Endothelial cell of umbilical vein (primary cell): ENCODE data around the gene CASP6. TPM values are rescaled to one million over a fixed set of nuclear protein-coding genes. Genes with fewer than 3 reads are reported as not detected.

Source experiments
- BruUV-seq: library from RNA; stranded (reverse); fragments of 400-500 nt; replicated peaks from 2 replicates; lab custom pipeline; 2021; lab: Mats Ljungman, UMichigan
- CTCF ChIA-PET: fragments of 300-600, 350-600 bp; sonication (Branson Sonifier 250); formaldehyde crosslinking; loops from one replicate; lab custom pipeline; 2021; ENCODE audit warnings: antibody characterized with exemption, inconsistent platforms; lab: Charles Lee
- POLR2A ChIA-PET: fragments of 300-600, 350-600 bp; sonication (Branson Sonifier 250); formaldehyde crosslinking; loops from one replicate; lab custom pipeline; 2021; ENCODE audit warnings: antibody characterized with exemption, inconsistent platforms; lab: Charles Lee
- DNase-seq: peaks from one replicate; pipeline ENCODE4 v3.0.0-alpha.2; 2011; ENCODE audit warnings: low read depth, low spot score
- FAIRE-seq: peaks from 2 replicates; lab custom pipeline; 2011; peaks lifted over from hg19 to GRCh38; lab: Jason Lieb, UNC
- H2AFZ ChIP-seq: 2 replicates; pipeline ENCODE4 v1.6.0; 2012; ENCODE audit warnings: low read depth, low read length, control low read depth, inconsistent platforms
- H3K27ac ChIP-seq: 2 replicates; pipeline ENCODE4 v1.5.1; 2011; ENCODE audit warnings: low read depth, mild to moderate bottlenecking, control low read depth, low read length, moderate library complexity; ENCODE audit not compliant: insufficient read depth
- H3K27me3 ChIP-seq, 2 experiments: 2 replicates each; pipeline versions ENCODE4 v1.6.0 to v1.6.1; 2011; ENCODE audit warnings: low read length in 2 of 2, mixed read lengths in 1 of 2; ENCODE audit not compliant: control insufficient read depth in 2 of 2, insufficient read depth in 2 of 2
- H3K36me3 ChIP-seq, 2 experiments: 2 replicates in 1 of 2; 3 replicates in 1 of 2; pipeline ENCODE4 v1.5.1; 2011; ENCODE audit warnings: low read length in 2 of 2, mild to moderate bottlenecking in 1 of 2, moderate library complexity in 1 of 2; ENCODE audit not compliant: control insufficient read depth in 2 of 2, insufficient read depth in 2 of 2; ENCODE audit errors: extremely low read depth in 1 of 2
- H3K4me1 ChIP-seq: 3 replicates; pipeline ENCODE4 v1.5.1; 2011; ENCODE audit warnings: mild to moderate bottlenecking, low read length; ENCODE audit not compliant: control insufficient read depth, insufficient read depth; ENCODE audit errors: extremely low read depth
- H3K4me2 ChIP-seq: 2 replicates; pipeline ENCODE4 v1.6.1; 2011; ENCODE audit warnings: low read length, control low read depth, mixed read lengths; ENCODE audit not compliant: insufficient read depth
- H3K4me3 ChIP-seq, 3 experiments: fragments of 200-600 bp in 1 of 3; sonication (generic), shearing (Covaris generic) in 1 of 3; replicated peaks in 1 of 3; 2 replicates each; pipeline ENCODE4 v1.5.1; 2011 to 2016; ENCODE audit warnings: control low read depth in 3 of 3, low read length in 3 of 3, mild to moderate bottlenecking in 2 of 3, inconsistent platforms in 1 of 3, low read depth in 1 of 3, moderate library complexity in 1 of 3; ENCODE audit not compliant: insufficient read depth in 1 of 3
- H3K79me2 ChIP-seq: 2 replicates; pipeline ENCODE4 v1.6.0; 2012; ENCODE audit warnings: low read length, inconsistent platforms; ENCODE audit not compliant: control insufficient read depth, insufficient read depth
- H3K9ac ChIP-seq: replicated peaks from 2 replicates; pipeline ENCODE3; 2011; ENCODE audit warnings: low read length, control low read depth; ENCODE audit not compliant: insufficient read depth; ENCODE audit errors: extremely low read depth
- H3K9me1 ChIP-seq: replicated peaks from 3 replicates; pipeline ENCODE4 v1.6.0; 2011; ENCODE audit warnings: mild to moderate bottlenecking, low read length; ENCODE audit not compliant: control insufficient read depth, insufficient read depth; ENCODE audit errors: extremely low read depth
- H3K9me3 ChIP-seq: replicated peaks from 2 replicates; pipeline ENCODE4 v1.5.1; 2012; ENCODE audit warnings: low read length, inconsistent platforms; ENCODE audit not compliant: control insufficient read depth, insufficient read depth
- H4K20me1 ChIP-seq: replicated peaks from 2 replicates; pipeline ENCODE3; 2011; ENCODE audit warnings: mild to moderate bottlenecking, low read length; ENCODE audit not compliant: control insufficient read depth, insufficient read depth; ENCODE audit errors: extremely low read depth
- CTCF ChIP-seq, 2 donors: IDR thresholded peaks; 1 replicate in 1 of 2; 2 replicates in 1 of 2; pipeline ENCODE4 v1.5.1; 2011; ENCODE audit warnings: low read length in 2 of 2, mild to moderate bottlenecking in 2 of 2, moderate library complexity in 2 of 2, control low read depth in 1 of 2, inconsistent platforms in 1 of 2, low read depth in 1 of 2; ENCODE audit not compliant: insufficient read depth in 1 of 2; ENCODE audit errors: extremely low read depth in 1 of 2
- EZH2 ChIP-seq: IDR thresholded peaks from 2 replicates; pipeline ENCODE4 v1.6.1; 2012; ENCODE audit warnings: borderline replicate concordance, low read depth, mild to moderate bottlenecking, moderate library complexity, low read length, inconsistent platforms; ENCODE audit not compliant: severe bottlenecking
- FOS ChIP-seq: IDR thresholded peaks from 2 replicates; pipeline ENCODE4 v1.6.1; 2011; ENCODE audit warnings: mild to moderate bottlenecking, low read length, moderate library complexity, borderline replicate concordance; ENCODE audit not compliant: insufficient read depth
- GATA2 ChIP-seq: IDR thresholded peaks from 2 replicates; pipeline ENCODE4 v1.7.0; 2011; ENCODE audit warnings: low read depth, mild to moderate bottlenecking, moderate library complexity, mixed read lengths, low read length; ENCODE audit not compliant: insufficient read length, insufficient read depth
- JUN ChIP-seq: IDR thresholded peaks from 2 replicates; pipeline ENCODE4 v1.6.1; 2011; ENCODE audit warnings: borderline replicate concordance, low read depth; ENCODE audit not compliant: insufficient read length, insufficient read depth
- MAX ChIP-seq: IDR thresholded peaks from 2 replicates; pipeline ENCODE4 v1.6.1; 2011; ENCODE audit not compliant: insufficient read depth, insufficient read length
- MYC ChIP-seq: IDR thresholded peaks from one replicate; pipeline ENCODE4 v1.6.1; 2011; ENCODE audit warnings: mild to moderate bottlenecking, low read depth, low read length
- POLR2A ChIP-seq: IDR thresholded peaks from 2 replicates; pipeline ENCODE4 v1.6.1; 2012; ENCODE audit warnings: low read depth, mild to moderate bottlenecking, control low read depth, low read length
- POLR2AphosphoS5 ChIP-seq: IDR thresholded peaks from 2 replicates; pipeline ENCODE4 v1.6.1; 2012; ENCODE audit warnings: low read depth, mild to moderate bottlenecking, control low read depth, low read length, moderate library complexity; ENCODE audit not compliant: insufficient read depth
- dilution Hi-C: fragments of 300-500 bp; cut with MboI; formaldehyde crosslinking; loops from one replicate; pipeline ENCODE4 v1.15.0; 2019; ENCODE audit warnings: low sequenced_read_pairs; ENCODE audit not compliant: extremely low pct_ligation_motif_present
- intact Hi-C: fragments of 100-400 bp; cut with micrococcal nuclease; formaldehyde crosslinking; loops from one replicate; pipeline ENCODE4 v1.10.0; 2022
- polyA plus RNA-seq, 4 experiments: library from polyadenylated mRNA; depleted of rRNA in 3 of 4; stranded (reverse) in 3 of 4; unstranded in 1 of 4; fragments of >200 nt; gene quantifications; 2 replicates each; pipeline versions ENCODE4 v1.2.1 to v1.2.3, GENCODE V29; 2011 to 2012; ENCODE audit warnings: missing spikeins in 1 of 4
- total RNA-seq: library from RNA; stranded (reverse); gene quantifications from 2 replicates; pipeline ENCODE4 v1.2.3, GENCODE V29; 2021

The CASP6 gene
- total and polyA plus RNA-seq, 2 donors (not counting 3 experiments of a cell fraction or from before 2014, with no cell fraction given): 35.4 to 52.1 TPM

GRCh38 chr4:109671350-109671749 is 31.9 kb downstream of the CASP6 start:
- no peaks in the 10 kb centered on the region for H3K79me2 ChIP-seq
- no peaks in the 10 kb centered on the region for H3K4me1 ChIP-seq
- no peak overlapping the region for H3K9ac ChIP-seq
- no peaks in the 10 kb centered on the region for H3K9me1 ChIP-seq
- dilution Hi-C loops: no loop called here
- intact Hi-C loops: no loop called here
- H3K4me3 ChIP-seq: no peak overlapping the region
- no peaks in the 10 kb centered on the region for H3K9me3 ChIP-seq
- BruUV-seq: no TSS peak
- no peak overlapping the region for H3K4me2 ChIP-seq
- no peaks in the 10 kb centered on the region for H3K36me3 ChIP-seq
- no peaks in the 10 kb centered on the region for H4K20me1 ChIP-seq
- no peaks in the 10 kb centered on the region for H3K27me3 ChIP-seq
- CTCF ChIA-PET: no interaction called here
- no peak for DNase-seq
- TF ChIP-seq EZH2: no peak
- no peak for TF ChIP-seq MYC
- no peak for TF ChIP-seq FOS
- no peak for TF ChIP-seq CTCF (IDR thresholded peaks at IDR 0.05; ENCODE audit: extremely low read depth in 1 of 2, insufficient read depth in 1 of 2, low read depth in 1 of 2, low read length in 2 of 2)
- no peak for TF ChIP-seq JUN
- TF ChIP-seq GATA2: no peak
- no peak for TF ChIP-seq POLR2AphosphoS5
- no peak for TF ChIP-seq POLR2A
- no peak for TF ChIP-seq MAX
- H3K27ac ChIP-seq: no peak overlapping the region
- no peak overlapping the region for H2AFZ ChIP-seq
- no peak for FAIRE-seq
- POLR2A ChIA-PET: no interaction called here
